Measurements from ENCODE around the gene TEX101.

DNA sequence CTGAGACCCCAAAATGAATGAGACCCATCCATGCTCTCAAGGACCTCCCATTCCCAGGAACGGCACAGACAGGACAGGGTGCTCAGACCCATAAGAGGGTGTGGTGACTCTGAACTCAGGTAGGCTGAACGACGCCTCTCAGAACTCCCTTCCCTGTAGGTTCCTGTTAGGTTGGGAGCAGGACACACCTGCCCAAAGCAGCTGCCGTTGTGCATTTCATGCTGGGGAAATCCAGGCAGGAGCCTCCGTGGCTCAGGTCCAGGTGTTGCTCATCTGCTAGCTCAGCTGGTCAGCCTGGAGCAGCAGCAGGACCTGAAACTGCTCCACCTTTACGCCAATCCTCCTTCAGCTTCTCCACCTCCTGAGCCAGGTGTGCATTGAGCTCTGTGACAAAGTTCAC lies 19.1 kb upstream of the TEX101 start:
- TF ChIP-seq CTCF (IDR thresholded peaks at IDR 0.05) = no peak
- no peak for TF ChIP-seq POLR2AphosphoS5 (IDR thresholded peaks at IDR 0.05; ENCODE audit: insufficient read depth in 1 of 2, low read depth in 1 of 2)
- TF ChIP-seq POLR2A (IDR thresholded peaks at IDR 0.05) = no peak

Data from vagina (tissue), 2 donors.